ENCODE data around the gene RXRB.
"Not testable (repeated sequence)": the region's sequence is repeated elsewhere in the genome, so short reads cannot be mapped to it uniquely, and the experiment has no call there.

The RXRB gene

DNA sequence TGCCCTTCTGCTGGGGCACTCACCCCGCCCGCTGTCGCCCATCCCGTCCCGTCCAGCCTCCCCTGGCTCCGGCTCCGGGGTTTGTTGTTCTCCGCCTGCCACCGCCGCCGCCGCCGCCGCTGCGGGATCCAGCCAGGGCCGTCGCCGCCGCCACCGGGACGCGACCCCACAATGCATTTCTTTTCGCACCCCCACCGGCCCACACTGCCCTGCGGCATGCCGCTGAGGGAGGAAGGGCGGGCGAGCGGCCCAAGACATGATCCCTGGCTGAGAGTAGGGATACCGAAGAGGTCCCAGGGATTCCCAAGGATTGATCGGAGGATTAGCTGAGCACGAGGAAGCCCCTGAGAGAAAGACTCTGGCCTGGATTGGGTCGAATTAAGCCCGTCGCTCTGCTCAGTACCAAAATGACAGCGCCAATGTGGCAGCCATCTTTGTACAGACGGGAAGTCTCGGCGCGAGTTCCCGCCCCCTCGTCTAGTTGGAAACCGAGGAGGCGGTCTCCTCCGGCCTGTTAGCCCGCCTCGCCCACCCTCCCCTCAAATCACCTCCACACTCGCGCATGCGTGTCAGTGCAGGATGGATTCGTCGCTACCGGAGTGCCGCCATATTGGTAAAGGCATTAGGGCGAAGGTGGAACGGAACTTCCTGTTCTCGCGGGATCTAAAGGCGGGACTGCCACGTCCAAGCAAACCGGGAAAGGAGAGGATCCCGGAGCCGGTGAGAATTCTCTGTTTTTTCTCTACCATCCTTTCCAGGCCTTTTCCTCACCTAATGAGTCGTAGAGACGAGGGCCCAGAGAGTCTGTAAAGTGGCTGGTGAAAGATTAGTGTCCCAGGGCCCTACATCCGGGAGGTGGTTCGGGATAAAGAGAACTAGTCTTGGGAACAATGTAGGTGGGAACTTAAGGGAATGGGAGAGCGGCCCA is at the start of gene RXRB, which contains the start of gene SLC39A7:
TSS of gene RXRB (minus strand) at position 447 of the 928 bp plus-strand sequence. CDS start at position 258, 189 bp downstream.
TSS of gene SLC39A7 (plus strand) at position 649 of the 928 bp plus-strand sequence. CDS start 379 bp downstream, outside the sequence.
- peak; percentile 92 for DNase-seq

- DNase-seq: no peak
Observed at GRCh38 chr6:33249732-33250630, 49.5 kb upstream of the RXRB start.

DNA sequence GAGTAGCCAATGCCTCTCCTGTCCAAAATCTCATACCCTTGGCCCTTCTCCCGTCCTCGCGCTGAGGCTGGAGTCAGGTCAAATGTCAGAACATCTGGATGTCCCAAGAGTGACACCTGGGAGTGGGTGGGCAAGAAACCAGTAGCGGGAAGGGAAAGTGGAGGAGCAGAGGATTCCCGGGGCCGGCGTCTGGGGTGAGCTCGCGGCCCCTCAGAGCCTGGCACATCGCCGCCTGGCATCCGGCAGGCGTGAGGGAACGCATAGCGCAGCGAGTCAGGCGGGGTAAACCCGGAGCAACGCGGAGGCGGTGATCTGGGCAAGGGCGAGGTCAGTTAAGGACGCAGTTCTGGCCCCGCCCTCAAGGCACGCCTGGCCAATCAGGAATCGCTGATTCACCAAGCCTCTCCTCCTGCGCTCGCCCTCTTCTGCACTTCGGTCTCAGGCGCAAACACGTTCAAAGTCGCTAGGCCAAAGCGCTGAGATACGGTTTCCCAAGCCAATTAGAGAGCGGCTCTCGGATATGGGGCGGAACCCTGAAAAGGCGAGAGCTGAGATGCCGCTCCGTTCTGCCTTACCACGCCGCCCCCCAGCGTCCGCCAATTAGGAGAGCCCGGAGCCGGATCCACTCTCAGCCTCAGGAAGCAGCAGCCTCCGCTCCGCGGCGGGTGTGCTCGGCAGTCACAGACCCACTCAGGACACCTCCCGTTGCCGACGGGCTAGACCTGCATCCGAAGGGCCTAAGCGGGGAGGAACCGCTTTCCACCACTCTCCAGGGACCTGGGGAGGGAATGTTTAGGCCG is 48.7 kb upstream of the RXRB start:
- DNase-seq: peak; percentile 95

GRCh38 chr6:33248643-33248931 is 48.1 kb upstream of the RXRB start:
- DNase-seq: peak; percentile 37

DNA sequence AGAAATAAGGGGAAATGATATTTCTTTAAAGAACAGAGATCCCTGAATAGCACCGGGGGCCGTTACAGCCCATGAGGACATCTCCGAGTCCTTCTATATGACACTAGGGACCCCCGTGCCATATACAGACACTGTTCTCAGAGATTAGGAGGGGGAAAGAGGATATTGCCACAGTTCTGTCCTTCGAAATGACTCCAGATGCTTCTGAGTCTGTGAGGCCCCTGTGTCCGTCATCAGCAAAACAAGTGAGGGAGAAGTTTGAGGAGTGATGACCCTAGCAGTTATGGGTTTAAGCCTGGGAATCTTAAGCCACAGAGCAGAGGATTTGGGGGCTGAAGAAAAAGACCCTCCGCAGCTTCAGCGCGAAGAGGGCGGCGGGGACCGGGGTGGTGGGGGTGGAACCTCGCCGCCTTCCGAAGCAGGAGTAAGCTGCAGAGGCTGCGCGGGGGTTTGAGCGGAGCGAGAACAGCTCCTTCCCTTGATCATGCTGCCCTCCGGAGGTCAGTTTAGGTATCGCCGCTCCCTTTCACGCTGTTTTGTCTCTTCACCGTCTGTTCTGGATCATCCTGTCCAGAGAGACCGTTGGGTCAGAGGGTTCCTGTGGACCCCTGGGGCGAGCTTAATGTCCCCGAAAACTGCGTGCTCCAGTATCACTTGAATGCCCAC is 47.6 kb upstream of the RXRB start:
- DNase-seq: peak; percentile 54

- no peak for DNase-seq
Observed at GRCh38 chr6:33243476-33243875, 43.0 kb upstream of the RXRB start.

GRCh38 chr6:33241968-33242367 is 41.5 kb upstream of the RXRB start:
- DNase-seq: no peak

DNA sequence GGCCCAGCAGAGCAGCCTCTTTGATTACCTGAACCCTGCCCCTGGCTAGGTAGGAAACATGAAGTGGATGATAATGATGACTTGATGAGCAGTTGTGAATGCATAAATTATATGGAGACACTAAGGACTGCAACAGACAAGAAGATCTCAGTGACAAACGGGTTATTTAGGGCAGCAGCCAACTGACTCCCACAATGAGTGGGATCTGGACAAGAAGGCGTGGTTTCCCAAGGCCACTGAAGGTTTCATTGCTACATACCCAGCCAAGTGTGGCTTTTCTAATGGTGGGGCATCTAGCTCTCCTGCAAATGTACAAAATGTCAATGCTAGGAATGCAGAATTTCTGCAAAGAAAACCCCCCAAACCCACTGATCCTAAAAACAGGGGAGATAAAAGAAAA is 37.3 kb upstream of the RXRB start:
- DNase-seq: no peak

GRCh38 chr6:33236852-33237251 is 36.4 kb upstream of the RXRB start:
- DNase-seq: no peak

DNA sequence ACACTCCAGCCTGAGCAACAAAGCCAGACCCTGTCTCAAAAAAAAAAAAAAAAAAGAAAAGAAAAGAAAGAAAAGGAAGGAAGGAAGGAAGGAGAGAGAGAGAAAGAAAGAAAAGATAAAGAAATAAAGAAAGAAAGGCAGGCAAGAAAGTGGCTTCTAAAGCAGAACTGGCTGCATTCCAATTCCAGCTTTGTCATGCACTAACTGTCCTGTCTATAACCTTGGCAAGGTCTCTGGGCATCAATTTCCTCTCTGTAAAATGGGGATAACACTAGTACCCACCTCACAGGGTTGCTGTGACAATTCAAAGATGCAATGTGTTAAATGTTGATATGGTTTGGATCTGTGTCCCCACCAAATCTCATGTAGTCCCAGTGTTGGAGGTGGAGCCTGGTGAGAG is 35.9 kb upstream of the RXRB start:
- no peak for DNase-seq

DNA sequence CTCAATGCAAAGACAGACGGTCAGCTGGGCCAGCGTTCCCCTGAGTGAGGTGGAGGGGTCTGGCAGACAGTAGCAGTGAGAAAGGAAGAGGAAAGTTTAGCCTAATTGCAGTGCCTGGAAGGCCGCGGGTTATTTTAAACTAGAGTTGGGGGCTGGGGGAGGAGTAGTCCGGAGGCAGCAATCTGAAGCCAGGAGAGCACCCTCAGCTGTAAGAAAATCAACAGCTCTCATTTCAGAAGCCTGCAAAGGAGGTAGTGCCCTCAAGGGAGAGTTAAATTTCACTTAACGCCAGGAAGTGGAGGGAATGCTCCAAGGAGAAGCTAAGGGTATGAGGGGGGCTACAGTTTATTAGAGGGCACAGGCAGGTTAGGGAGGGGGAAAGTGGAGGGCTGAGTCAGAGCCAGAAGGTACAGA is 34.8 kb upstream of the RXRB start:
- no peak for DNase-seq

DNA sequence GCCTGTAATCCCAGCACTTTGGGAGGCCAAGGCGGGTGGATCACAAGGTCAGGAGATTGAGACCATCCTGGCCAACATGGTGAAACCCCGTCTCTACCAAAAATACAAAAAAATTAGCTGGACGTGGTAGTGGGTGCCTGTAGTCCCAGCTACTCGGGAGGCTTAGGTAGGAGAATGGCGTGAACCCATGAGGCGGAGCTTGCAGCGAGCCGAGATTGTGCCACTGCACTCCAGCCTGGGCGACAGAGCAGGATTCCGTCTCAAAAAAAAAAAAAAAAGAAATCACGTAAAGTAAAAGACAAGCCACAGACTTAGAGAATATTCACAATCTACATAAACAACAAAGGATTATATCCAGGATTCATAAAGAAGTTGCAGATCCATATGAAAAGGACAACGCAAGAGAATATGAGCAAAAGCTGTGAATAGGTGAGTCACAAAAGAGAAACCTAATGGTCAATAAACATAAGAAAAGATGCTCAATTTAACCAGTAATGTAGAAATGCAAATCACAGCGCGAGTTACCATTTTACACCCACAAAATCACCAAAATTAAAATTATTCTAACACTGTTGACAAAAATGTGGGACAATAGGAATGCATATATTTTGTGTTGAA is 26.1 kb upstream of the RXRB start:
- not testable (repeated sequence) for DNase-seq

GRCh38 chr6:33217681-33218080 is 17.2 kb upstream of the RXRB start:
- DNase-seq: no peak

GRCh38 chr6:33217246-33217645 is 16.8 kb upstream of the RXRB start:
- no peak for DNase-seq

GRCh38 chr6:33216117-33216649 is 15.7 kb upstream of the RXRB start:
- DNase-seq: no peak

DNA sequence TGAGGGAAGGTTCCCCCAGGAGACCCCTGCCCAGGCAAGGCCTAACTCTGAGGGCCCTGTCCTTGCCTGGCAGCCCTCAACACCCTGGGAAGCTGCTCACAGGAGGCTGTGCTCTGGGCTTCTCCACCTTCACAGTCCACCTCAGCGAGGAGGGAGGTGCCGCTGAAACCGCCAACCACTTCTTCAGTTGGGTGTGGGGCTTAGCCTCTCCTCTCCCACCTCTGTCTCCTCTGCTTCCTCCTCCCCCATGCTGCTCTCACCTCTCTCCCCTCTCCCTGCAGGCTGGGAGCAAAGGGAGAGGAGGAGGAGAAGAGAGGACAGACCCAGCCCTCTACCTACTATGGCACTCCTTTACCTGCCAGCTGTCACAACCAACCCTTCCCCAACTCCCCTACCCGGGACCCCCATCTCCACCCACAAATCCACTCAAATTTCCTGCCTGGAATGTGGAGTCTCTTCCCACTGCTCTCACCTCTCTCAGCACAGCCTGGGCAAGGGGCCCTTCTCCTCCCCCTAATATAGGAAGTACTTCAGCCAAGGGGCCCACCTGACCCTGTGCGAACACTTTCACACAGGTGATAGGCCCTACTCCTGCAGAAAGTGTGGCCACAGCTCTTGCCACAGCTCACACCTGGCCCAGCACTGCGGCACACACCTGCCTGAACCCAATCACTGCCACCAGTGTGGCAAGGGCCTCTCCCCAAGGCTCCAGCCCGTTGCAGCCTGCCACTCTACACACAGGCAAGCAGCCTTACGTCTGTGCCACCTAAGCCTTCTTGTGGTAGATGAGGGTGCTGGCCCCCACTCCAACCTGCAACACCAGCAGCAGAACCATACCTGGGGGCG is 15.0 kb upstream of the RXRB start:
- DNase-seq: no peak

- DNase-seq: no peak
Observed at GRCh38 chr6:33213989-33214335, 13.5 kb upstream of the RXRB start.

DNA sequence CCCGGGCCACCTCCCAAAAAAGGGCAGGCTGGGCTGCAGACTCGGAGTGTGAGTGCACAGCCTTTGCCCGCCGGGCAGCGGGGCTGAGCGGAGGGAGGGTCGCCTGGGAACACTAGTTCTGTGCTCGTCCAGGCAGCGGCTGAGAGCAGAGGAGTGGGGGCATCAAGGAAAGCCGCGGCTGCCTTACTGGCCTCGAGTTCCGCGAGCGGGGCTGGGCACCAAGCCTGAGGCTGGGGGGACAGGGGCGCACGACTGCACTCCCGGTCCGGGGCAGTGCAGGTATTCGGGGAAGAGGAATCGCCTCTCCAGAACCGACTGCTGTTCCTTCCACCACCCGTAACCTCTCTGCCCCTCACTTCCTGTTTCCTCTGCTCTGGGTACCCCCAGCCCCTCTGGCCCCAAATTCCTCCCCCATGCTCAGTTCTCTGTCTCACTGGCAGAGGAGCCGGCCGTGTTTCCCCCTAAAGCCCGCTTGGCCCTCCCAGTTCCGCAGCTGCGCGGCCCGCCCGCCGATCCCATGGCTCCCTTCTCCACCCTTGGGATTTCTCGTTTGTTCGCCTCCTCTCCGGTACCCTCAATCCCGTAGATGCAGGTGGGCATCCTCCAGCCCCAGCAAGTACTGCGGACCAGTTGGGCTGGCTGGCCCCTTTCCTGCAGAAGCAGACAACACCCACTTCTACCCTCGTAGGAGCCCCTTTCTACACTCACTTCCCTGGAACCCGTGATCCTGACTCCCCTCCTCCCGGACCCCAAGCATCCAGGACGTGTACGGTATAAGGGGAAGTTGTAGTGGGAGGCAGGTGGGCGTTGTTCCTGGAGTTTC is 12.9 kb upstream of the RXRB start:
- no peak for DNase-seq

- no peak for DNase-seq
Observed at GRCh38 chr6:33212857-33213165, 12.3 kb upstream of the RXRB start.
